GM12801 (cell line): ENCODE data around the gene CPVL.

Source experiments
- TF ChIP-seq, protein P1 (sequence below): IDR thresholded peaks from one replicate; pipeline ENCODE4 v1.5.1; 2011; ENCODE audit warnings: control low read depth; ENCODE audit not compliant: insufficient read length; ENCODE audit errors: extremely low read depth

The CPVL gene

GRCh38 chr7:29130096-29130495, 16.2 kb downstream of the CPVL start:
- TF ChIP-seq, protein P1, sequence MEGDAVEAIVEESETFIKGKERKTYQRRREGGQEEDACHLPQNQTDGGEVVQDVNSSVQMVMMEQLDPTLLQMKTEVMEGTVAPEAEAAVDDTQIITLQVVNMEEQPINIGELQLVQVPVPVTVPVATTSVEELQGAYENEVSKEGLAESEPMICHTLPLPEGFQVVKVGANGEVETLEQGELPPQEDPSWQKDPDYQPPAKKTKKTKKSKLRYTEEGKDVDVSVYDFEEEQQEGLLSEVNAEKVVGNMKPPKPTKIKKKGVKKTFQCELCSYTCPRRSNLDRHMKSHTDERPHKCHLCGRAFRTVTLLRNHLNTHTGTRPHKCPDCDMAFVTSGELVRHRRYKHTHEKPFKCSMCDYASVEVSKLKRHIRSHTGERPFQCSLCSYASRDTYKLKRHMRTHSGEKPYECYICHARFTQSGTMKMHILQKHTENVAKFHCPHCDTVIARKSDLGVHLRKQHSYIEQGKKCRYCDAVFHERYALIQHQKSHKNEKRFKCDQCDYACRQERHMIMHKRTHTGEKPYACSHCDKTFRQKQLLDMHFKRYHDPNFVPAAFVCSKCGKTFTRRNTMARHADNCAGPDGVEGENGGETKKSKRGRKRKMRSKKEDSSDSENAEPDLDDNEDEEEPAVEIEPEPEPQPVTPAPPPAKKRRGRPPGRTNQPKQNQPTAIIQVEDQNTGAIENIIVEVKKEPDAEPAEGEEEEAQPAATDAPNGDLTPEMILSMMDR, result no peak

- TF ChIP-seq, protein P1, result no peak
Measured at GRCh38 chr7:29127527-29127926, 18.8 kb downstream of the CPVL start.

DNA sequence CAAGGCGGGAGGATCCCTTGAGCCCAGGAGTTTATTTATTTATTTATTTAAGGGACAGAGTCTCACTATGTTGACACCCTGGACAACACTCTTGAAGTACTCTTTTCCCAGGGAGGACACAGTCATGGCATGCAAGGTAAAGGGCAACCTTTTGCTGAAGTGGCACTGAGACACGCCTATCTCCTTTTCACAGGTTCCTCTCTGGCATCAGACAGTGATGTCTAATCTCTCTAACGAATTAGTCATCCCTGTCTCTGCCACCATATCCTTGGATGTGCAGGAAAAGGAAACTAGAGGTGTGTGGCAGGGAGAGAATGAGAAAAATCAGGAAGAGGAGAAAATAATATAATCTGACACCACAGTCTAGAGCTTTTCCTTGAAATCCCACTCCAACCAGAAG, 19.5 kb downstream of the CPVL start:
- TF ChIP-seq, protein P1, result no peak

DNA sequence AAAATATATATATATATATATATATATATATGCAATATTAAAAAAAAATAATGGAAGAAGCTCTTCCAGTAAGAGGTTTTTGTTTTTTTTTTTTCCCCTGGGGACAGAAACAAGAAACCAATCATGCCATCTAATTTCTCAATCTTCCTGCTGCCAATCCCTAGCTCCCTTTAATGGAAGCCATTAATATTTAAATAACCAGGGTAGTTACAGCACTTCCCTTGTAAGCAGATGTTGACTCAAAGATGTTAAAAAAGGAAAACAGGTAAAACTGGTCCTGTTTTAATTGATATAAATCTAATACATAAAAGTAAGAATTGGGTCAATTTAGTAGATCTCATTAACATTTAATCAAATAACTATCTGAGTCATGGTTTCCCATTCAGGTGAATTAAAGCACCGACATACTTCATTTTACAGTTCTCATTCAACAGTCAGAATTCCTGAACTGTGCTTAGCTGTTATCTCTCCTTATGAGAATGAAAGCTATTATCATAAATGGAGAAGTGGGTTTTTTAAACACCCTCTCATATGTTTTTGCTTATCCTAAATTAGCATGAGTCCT, 22.6 kb downstream of the CPVL start:
- TF ChIP-seq, protein P1, result no peak

DNA sequence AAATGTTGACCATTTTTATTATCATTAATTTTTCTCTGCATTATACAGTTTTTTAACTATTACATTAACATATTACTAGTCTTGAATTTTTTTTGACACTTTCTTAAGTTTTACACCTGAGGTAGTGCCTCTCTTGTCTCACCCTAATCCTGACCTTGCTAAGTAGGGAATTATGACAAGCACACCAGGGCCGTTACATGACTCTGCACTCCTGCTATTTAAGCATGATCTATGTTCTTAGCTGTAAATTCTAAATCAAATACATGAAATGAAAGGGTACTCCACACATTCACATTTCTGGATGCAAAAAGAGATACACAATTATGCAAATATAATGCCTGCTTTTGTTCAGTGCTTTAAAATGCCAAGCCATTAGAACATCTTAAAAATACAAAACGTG, 23.6 kb downstream of the CPVL start:
- TF ChIP-seq, protein P1, result no peak

- TF ChIP-seq, protein P1, result no peak
Measured at GRCh38 chr7:29122081-29122480, 24.3 kb downstream of the CPVL start.

GRCh38 chr7:29120955-29121354, 25.4 kb downstream of the CPVL start:
- TF ChIP-seq, protein P1, result no peak

GRCh38 chr7:29119538-29119937, 26.8 kb downstream of the CPVL start:
- TF ChIP-seq, protein P1, result no peak
